Prostate gland (tissue), 2 donors: Measurements from ENCODE around the gene INPP4B.

Source experiments
- CTCF ChIP-seq, 4 experiments: fragments of 200-600 bp in 2 of 4; fragments of 450-650 bp in 2 of 4; sonication (generic) in 2 of 4; IDR thresholded peaks; 1 replicate in 3 of 4; 2 replicates in 1 of 4; pipeline ENCODE4 v1.5.1; 2016 to 2019; ENCODE audit warnings: antibody characterized with exemption in 4 of 4, mild to moderate bottlenecking in 2 of 4, moderate library complexity in 2 of 4
- POLR2A ChIP-seq: fragments of 450-650 bp; IDR thresholded peaks from one replicate; pipeline ENCODE4 v1.6.1; 2016; ENCODE audit warnings: antibody characterized with exemption, mild to moderate bottlenecking

GRCh38 chr4:142556048-142556447 is 290.1 kb downstream of the INPP4B start:
- TF ChIP-seq CTCF (IDR thresholded peaks at IDR 0.05), result no peak
- TF ChIP-seq POLR2A, result no peak
